T-cell (primary cell): ENCODE results near the gene NEGR1. TPM values are rescaled to one million over a fixed set of nuclear protein-coding genes. Genes with fewer than 3 reads are reported as not detected.

Source experiments
- ATAC-seq, 4 experiments: fragments of 200-7000 bp in 3 of 4; fragments of 150-1000 bp in 1 of 4; cut with Tn5 transposase; replicated peaks in 1 of 4; 1 replicate in 3 of 4; 2 replicates in 1 of 4; pipeline ENCODE4 v1.10.0; 2021; ENCODE audit warnings: moderate library complexity in 3 of 4, mild to moderate bottlenecking in 2 of 4, moderate number of reproducible peaks in 1 of 4
- CTCF ChIA-PET, 2 donors: fragments of 300-600 bp; sonication (Branson Sonifier 250); formaldehyde crosslinking; loops; one replicate each; lab custom pipeline; 2022; ENCODE audit warnings: antibody characterized with exemption in 2 of 2; lab: Charles Lee
- POLR2A ChIA-PET, 2 donors: fragments of 300-600 bp; sonication (Branson Sonifier 250); formaldehyde crosslinking; loops; one replicate each; lab custom pipeline; 2022; ENCODE audit warnings: antibody characterized with exemption in 2 of 2; lab: Charles Lee
- DNase-seq, 35 experiments: peaks; one replicate each; pipeline versions ENCODE4 v3.0.0 to v3.0.0-alpha.2; 2013 to 2023
- H3K27ac ChIP-seq: one replicate; pipeline ENCODE4 v1.5.1; 2013; ENCODE audit warnings: low read length
- H3K27me3 ChIP-seq, 2 experiments: replicated peaks in 1 of 2; 1 replicate in 1 of 2; 2 replicates in 1 of 2; pipeline versions ENCODE4 v1.6.1 to v1.7.0; 2013; ENCODE audit warnings: low read length in 1 of 2, mixed read lengths in 1 of 2; ENCODE audit not compliant: control insufficient read depth in 2 of 2, insufficient read depth in 2 of 2; ENCODE audit errors: extremely low read depth in 1 of 2
- H3K36me3 ChIP-seq, 2 donors: 1 replicate in 1 of 2; 2 replicates in 1 of 2; pipeline versions ENCODE4 v1.6.1 to v1.7.0; 2013; ENCODE audit warnings: low read length in 1 of 2; ENCODE audit not compliant: control insufficient read depth in 2 of 2, insufficient read depth in 1 of 2; ENCODE audit errors: extremely low read depth in 1 of 2
- H3K4me1 ChIP-seq, 2 experiments: 1 replicate in 1 of 2; 2 replicates in 1 of 2; pipeline versions ENCODE4 v1.6.1 to v1.7.0; 2013; ENCODE audit warnings: low read length in 2 of 2, mixed read lengths in 1 of 2; ENCODE audit not compliant: insufficient read depth in 2 of 2, control insufficient read depth in 1 of 2; ENCODE audit errors: extremely low read depth in 1 of 2
- H3K4me3 ChIP-seq, 2 donors: 1 replicate in 1 of 2; 2 replicates in 1 of 2; pipeline versions ENCODE4 v1.5.1 to v1.7.0; 2013; ENCODE audit warnings: mild to moderate bottlenecking in 2 of 2, low read length in 1 of 2, moderate library complexity in 1 of 2; ENCODE audit not compliant: control insufficient read depth in 1 of 2; ENCODE audit errors: extremely low read depth in 1 of 2
- H3K9me3 ChIP-seq: 2 replicates; pipeline ENCODE4 v1.7.0; 2013
- H3K27ac Mint-ChIP-seq, 2 donors: one replicate each; pipeline ENCODE4 v1.8.0; 2020 to 2021; ENCODE audit warnings: mild to moderate bottlenecking in 2 of 2, mixed read lengths in 2 of 2
- H3K27me3 Mint-ChIP-seq, 2 donors: one replicate each; pipeline ENCODE4 v1.8.0; 2021 to 2022; ENCODE audit warnings: mixed read lengths in 2 of 2
- H3K36me3 Mint-ChIP-seq: one replicate; pipeline ENCODE4 v1.8.0; 2021; ENCODE audit warnings: mixed read lengths
- H3K4me1 Mint-ChIP-seq, 3 donors: one replicate each; pipeline ENCODE4 v1.8.0; 2020 to 2022; ENCODE audit warnings: mixed read lengths in 3 of 3, mild to moderate bottlenecking in 1 of 3
- H3K4me3 Mint-ChIP-seq, 3 donors: one replicate each; pipeline ENCODE4 v1.8.0; 2020 to 2022; ENCODE audit warnings: mild to moderate bottlenecking in 3 of 3, mixed read lengths in 3 of 3, moderate library complexity in 3 of 3
- H3K9me3 Mint-ChIP-seq, 3 donors: one replicate each; pipeline ENCODE4 v1.8.0; 2020 to 2022; ENCODE audit warnings: mixed read lengths in 3 of 3
- WGBS: methylation state at CpG from one replicate; pipeline ENCODE4 v1.1.5; 2013; ENCODE audit warnings: missing lambda C conversion rate; ENCODE audit not compliant: insufficient coverage; 5-methylcytosine and 5-hydroxymethylcytosine counted together
- total RNA-seq, 35 experiments: library from RNA in 6 of 35; stranded (reverse) in 6 of 35; fragments of 120-200 nt in 1 of 35; gene quantifications; one replicate each; pipeline versions ENCODE4 v1.2.1 to v1.2.4 and lab custom pipeline; 2013 to 2026

Gene NEGR1
- total RNA-seq, 5 donors from 2014 or later (not counting 1 experiment from before 2014, with no cell fraction given), result 0.05 to 0.26 (median 0.14) TPM; not detected in 1

GRCh38 chr1:72170246-72170645 is 112.1 kb downstream of the NEGR1 start:
- no peak overlapping the region for H3K27ac ChIP-seq
- no peak overlapping the region for H3K4me3 ChIP-seq
- ChIA-PET POLR2A (no interaction called here), CTCF (no interaction called here)
- H3K27me3 Mint-ChIP-seq, result no peaks in the 10 kb centered on the region
- H3K9me3 ChIP-seq, result no peaks in the 10 kb centered on the region
- no peaks in the 10 kb centered on the region for H3K27me3 ChIP-seq
- ATAC-seq (no peak), DNase-seq (no peak)
- H3K27ac Mint-ChIP-seq, result no peak overlapping the region
- H3K36me3 Mint-ChIP-seq, result no peaks in the 10 kb centered on the region
- H3K4me1 Mint-ChIP-seq, result no peaks in the 10 kb centered on the region
- H3K9me3 Mint-ChIP-seq, result peaks cover 0 to 6% (median 0%) of the 10 kb centered on the region in 3 donors
- no peaks in the 10 kb centered on the region for H3K4me1 ChIP-seq
- no peaks in the 10 kb centered on the region for H3K36me3 ChIP-seq
- H3K4me3 Mint-ChIP-seq, result no peak overlapping the region

DNA sequence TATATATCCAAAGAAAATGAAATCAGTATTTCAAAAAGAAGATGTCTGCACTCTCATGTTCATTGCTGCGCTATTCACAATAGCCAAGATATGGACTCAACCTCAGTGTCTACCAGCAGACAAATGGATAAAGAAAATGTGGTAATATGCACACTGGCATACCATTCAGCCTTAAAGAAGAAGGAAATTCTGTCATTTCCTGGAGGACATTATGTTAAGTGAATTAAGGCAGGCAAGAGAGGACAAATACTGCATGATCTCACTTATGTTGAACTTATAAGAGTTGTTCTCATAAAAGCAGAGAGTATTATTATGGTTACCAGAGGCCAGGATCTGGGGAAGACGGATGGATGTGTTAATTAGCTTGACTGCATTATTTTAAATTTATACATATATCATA is 115.9 kb downstream of the NEGR1 start:
- H3K4me1 ChIP-seq, result no peaks in the 10 kb centered on the region
- H3K27ac ChIP-seq, result no peak overlapping the region
- Mint-ChIP-seq H3K27me3 (no peaks in the 10 kb centered on the region), H3K9me3 (peaks cover 0 to 3% (median 2%) of the 10 kb centered on the region in 3 donors), H3K4me3 (no peak overlapping the region), H3K36me3 (no peaks in the 10 kb centered on the region), H3K4me1 (no peaks in the 10 kb centered on the region), H3K27ac (no peak overlapping the region)
- ATAC-seq (no peak), DNase-seq (no peak)
- no CpG with 5 or more reads among the region's 2 CpGs for WGBS
- H3K4me3 ChIP-seq, result no peak overlapping the region
- H3K36me3 ChIP-seq, result no peaks in the 10 kb centered on the region
- no peaks in the 10 kb centered on the region for H3K27me3 ChIP-seq
- ChIA-PET POLR2A (no interaction called here), CTCF (no interaction called here)
- no peaks in the 10 kb centered on the region for H3K9me3 ChIP-seq

- no peak overlapping the region for H3K4me3 ChIP-seq
- H3K27ac ChIP-seq, result no peak overlapping the region
- Mint-ChIP-seq H3K27ac (no peak overlapping the region), H3K36me3 (no peaks in the 10 kb centered on the region), H3K27me3 (no peaks in the 10 kb centered on the region), H3K4me3 (no peak overlapping the region), H3K9me3 (peaks cover 0 to 11% (median 0%) of the 10 kb centered on the region in 3 donors), H3K4me1 (no peaks in the 10 kb centered on the region)
- H3K9me3 ChIP-seq, result no peaks in the 10 kb centered on the region
- H3K27me3 ChIP-seq, result no peaks in the 10 kb centered on the region
- H3K36me3 ChIP-seq, result no peaks in the 10 kb centered on the region
- DNase-seq (no peak), ATAC-seq (no peak)
- ChIA-PET POLR2A (no interaction called here), CTCF (no interaction called here)
- no peaks in the 10 kb centered on the region for H3K4me1 ChIP-seq
Observed at GRCh38 chr1:72150508-72150907, 131.8 kb downstream of the NEGR1 start.

DNA sequence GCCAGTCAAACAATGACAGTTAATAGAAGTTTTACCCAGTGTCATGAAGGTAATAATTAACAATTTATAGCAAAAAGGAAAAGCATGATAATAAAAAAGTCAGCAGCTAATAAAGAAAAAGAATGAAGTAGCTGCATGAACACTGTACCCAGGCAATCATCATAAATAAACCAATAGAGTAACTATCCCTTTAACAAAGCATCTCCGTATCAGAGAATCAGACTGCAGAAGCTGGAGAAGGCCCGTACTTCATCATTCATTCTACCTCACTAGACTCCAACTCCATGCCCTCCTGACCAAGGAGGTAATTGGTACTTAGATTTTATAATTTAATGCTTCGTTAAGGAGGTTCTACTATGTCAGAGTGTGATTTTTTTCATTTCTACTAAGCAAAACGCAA is 140.5 kb downstream of the NEGR1 start:
- no peaks in the 10 kb centered on the region for H3K4me1 ChIP-seq
- no peaks in the 10 kb centered on the region for H3K36me3 ChIP-seq
- no peaks in the 10 kb centered on the region for H3K9me3 ChIP-seq
- Mint-ChIP-seq H3K4me1 (no peaks in the 10 kb centered on the region), H3K4me3 (no peak overlapping the region), H3K9me3 (peaks cover 0 to 19% (median 1%) of the 10 kb centered on the region in 3 donors), H3K36me3 (no peaks in the 10 kb centered on the region), H3K27ac (no peak overlapping the region), H3K27me3 (no peaks in the 10 kb centered on the region)
- WGBS, result no CpG with 5 or more reads among the region's 4 CpGs
- H3K27me3 ChIP-seq, result no peaks in the 10 kb centered on the region
- ATAC-seq, result no peak
- no peak for DNase-seq
- ChIA-PET CTCF (no interaction called here), POLR2A (no interaction called here)
- no peak overlapping the region for H3K4me3 ChIP-seq
- no peak overlapping the region for H3K27ac ChIP-seq

DNA sequence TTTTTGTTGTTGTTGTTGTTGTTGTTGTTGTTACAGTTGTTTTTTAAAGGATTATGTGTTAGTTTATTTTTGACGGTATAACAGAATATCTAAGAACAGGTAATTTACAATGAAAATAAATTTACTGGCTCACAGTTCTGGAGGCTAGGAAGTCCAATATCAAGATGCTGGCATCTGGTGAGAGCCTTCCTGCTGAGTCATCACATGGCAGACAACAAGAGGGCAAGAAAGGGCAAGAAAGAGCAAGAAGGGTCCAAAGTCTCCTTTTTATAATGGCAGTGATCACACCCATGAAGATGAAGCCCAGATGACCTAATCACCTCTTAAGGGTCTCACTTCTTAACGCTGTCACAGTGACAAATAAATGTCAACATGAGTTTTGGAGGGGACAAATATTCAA is 142.1 kb downstream of the NEGR1 start:
- no CpG with 5 or more reads among the region's 2 CpGs for WGBS
- Mint-ChIP-seq H3K27me3 (no peaks in the 10 kb centered on the region), H3K9me3 (peaks cover 0 to 23% (median 5%) of the 10 kb centered on the region in 3 donors), H3K4me1 (no peaks in the 10 kb centered on the region), H3K36me3 (no peaks in the 10 kb centered on the region), H3K4me3 (no peak overlapping the region), H3K27ac (no peak overlapping the region)
- CTCF ChIA-PET, result no interaction called here
- ATAC-seq, result no peak
- no peak for DNase-seq
- Histone ChIP-seq H3K4me1 (no peaks in the 10 kb centered on the region), H3K9me3 (no peaks in the 10 kb centered on the region), H3K36me3 (no peaks in the 10 kb centered on the region), H3K4me3 (no peak overlapping the region), H3K27me3 (no peaks in the 10 kb centered on the region), H3K27ac (no peak overlapping the region)
- POLR2A ChIA-PET, result no interaction called here

- no peaks in the 10 kb centered on the region for H3K4me1 ChIP-seq
- H3K27me3 Mint-ChIP-seq, result no peaks in the 10 kb centered on the region
- POLR2A ChIA-PET, result no interaction called here
Observed at GRCh38 chr1:72137656-72138055, 144.7 kb downstream of the NEGR1 start.

DNA sequence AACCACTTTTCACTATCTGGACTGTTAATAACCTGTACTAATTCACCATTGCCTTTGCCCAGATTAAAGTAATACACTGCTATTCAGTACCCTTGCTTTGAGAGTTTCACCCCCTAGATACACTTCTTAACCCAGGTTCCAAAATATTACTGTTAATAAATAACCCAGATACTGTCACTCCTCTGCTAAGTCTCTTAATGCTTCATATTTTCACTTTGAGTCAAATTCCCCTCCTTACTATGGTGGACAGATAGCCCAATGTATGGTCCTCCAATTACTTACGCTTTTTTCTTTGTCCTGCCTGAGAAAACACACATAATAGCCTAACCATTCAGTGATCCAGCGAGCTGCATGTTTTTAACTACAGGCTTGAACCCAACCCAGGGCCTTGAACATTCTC is 152.5 kb downstream of the NEGR1 start:
- no peak overlapping the region for H3K4me3 ChIP-seq
- 83% methylated on average over 1 of the region's 2 CpGs for WGBS
- POLR2A ChIA-PET, result no interaction called here
- H3K4me1 ChIP-seq, result no peaks in the 10 kb centered on the region
- Mint-ChIP-seq H3K9me3 (peaks cover 0 to 5% (median 2%) of the 10 kb centered on the region in 3 donors), H3K27ac (no peak overlapping the region), H3K36me3 (no peaks in the 10 kb centered on the region), H3K27me3 (no peaks in the 10 kb centered on the region), H3K4me3 (no peak overlapping the region), H3K4me1 (no peaks in the 10 kb centered on the region)
- DNase-seq (no peak), ATAC-seq (no peak)
- no peaks in the 10 kb centered on the region for H3K36me3 ChIP-seq
- no peak overlapping the region for H3K27ac ChIP-seq
- H3K9me3 ChIP-seq, result no peaks in the 10 kb centered on the region
- no peaks in the 10 kb centered on the region for H3K27me3 ChIP-seq
- CTCF ChIA-PET, result no interaction called here

More at GRCh38 chr1:72137656-72138055, 144.7 kb downstream of the NEGR1 start:
- no CpG with 5 or more reads among the region's 1 CpG for WGBS
- Histone ChIP-seq H3K36me3 (no peaks in the 10 kb centered on the region), H3K27ac (no peak overlapping the region), H3K9me3 (no peaks in the 10 kb centered on the region), H3K27me3 (no peaks in the 10 kb centered on the region), H3K4me3 (no peak overlapping the region)
- Mint-ChIP-seq H3K4me3 (no peak overlapping the region), H3K4me1 (no peaks in the 10 kb centered on the region), H3K9me3 (peaks cover 0 to 23% (median 5%) of the 10 kb centered on the region in 3 donors), H3K36me3 (no peaks in the 10 kb centered on the region), H3K27ac (no peak overlapping the region)
- CTCF ChIA-PET, result no interaction called here
- no peak for ATAC-seq
- DNase-seq, result no peak
